RWPE1 (cell line): ENCODE measurements around the gene NDST3.

Source experiments
- CTCF ChIA-PET: fragments of 350-600 bp; sonication (Branson Sonifier 250); formaldehyde crosslinking; extraction: SDS; loops from one replicate; lab custom pipeline; 2021; lab: Yijun Ruan, JAX
- POLR2A ChIA-PET: fragments of 400-600 bp; formaldehyde crosslinking; extraction: SDS; loops from one replicate; lab custom pipeline; 2020; ENCODE audit warnings: antibody characterized with exemption; ENCODE audit not compliant: low non-redundant PET; lab: Yijun Ruan, JAX
- DNase-seq: peaks from one replicate; pipeline ENCODE4 v3.0.0; 2012; ENCODE audit warnings: low spot score
- H3K27ac ChIP-seq: fragments of 450-650 bp; 2 replicates; pipeline ENCODE4 v1.5.1; 2017
- TF ChIP-seq, protein P1 (sequence below): fragments of 450-650 bp; conservative IDR thresholded peaks from 2 replicates; pipeline ENCODE4 v1.5.1; 2017; ENCODE audit warnings: low read depth, mild to moderate bottlenecking

NDST3 gene

GRCh38 chr4:118155516-118155915 lies 121.2 kb downstream of the NDST3 start:
- TF ChIP-seq, protein P1, sequence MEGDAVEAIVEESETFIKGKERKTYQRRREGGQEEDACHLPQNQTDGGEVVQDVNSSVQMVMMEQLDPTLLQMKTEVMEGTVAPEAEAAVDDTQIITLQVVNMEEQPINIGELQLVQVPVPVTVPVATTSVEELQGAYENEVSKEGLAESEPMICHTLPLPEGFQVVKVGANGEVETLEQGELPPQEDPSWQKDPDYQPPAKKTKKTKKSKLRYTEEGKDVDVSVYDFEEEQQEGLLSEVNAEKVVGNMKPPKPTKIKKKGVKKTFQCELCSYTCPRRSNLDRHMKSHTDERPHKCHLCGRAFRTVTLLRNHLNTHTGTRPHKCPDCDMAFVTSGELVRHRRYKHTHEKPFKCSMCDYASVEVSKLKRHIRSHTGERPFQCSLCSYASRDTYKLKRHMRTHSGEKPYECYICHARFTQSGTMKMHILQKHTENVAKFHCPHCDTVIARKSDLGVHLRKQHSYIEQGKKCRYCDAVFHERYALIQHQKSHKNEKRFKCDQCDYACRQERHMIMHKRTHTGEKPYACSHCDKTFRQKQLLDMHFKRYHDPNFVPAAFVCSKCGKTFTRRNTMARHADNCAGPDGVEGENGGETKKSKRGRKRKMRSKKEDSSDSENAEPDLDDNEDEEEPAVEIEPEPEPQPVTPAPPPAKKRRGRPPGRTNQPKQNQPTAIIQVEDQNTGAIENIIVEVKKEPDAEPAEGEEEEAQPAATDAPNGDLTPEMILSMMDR, result no peak
- DNase-seq, result no peak
- ChIA-PET CTCF (no interaction called here), POLR2A (no interaction called here)
- H3K27ac ChIP-seq, result no peak overlapping the region

DNA sequence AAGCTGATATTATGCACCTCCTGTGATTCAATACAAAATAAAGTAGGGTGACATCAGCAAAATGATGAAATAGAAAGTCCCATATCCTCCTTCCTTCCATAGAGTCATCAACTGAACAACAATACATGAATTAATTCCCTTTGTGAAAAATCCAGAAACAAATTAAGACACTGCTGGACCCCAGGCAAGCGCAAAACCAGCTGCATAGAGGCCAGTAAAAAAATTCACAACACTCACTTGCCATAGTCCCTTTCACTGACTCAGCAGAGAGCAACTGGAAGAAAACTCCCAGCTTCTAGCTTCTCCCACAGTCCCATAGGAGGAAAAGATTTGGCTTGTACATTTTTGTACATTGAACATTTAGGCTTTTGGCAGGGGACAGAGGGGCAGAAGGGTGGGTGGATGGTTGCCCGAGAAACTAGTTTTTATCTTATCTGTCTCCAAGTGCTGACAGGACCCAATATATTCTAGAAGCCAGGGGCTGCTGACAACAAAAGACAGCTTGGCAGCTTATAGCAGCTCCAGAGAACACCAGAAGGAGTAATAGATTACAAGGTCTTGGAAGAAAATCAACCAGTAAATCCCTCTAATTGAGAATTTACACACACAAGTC lies 124.6 kb downstream of the NDST3 start:
- DNase-seq, result no peak
- H3K27ac ChIP-seq, result no peak overlapping the region
- ChIA-PET POLR2A (no interaction called here), CTCF (interaction anchor here (0.6 kb wide), 1 partner anchor 22 kb away, joined by 3 read pairs; no protein-coding TSS in a partner anchor)
- TF ChIP-seq, protein P1, result no peak

- CTCF ChIA-PET, result no interaction called here
- no peak for DNase-seq
Observed at GRCh38 chr4:118167306-118167705, 133.0 kb downstream of the NDST3 start.

DNA sequence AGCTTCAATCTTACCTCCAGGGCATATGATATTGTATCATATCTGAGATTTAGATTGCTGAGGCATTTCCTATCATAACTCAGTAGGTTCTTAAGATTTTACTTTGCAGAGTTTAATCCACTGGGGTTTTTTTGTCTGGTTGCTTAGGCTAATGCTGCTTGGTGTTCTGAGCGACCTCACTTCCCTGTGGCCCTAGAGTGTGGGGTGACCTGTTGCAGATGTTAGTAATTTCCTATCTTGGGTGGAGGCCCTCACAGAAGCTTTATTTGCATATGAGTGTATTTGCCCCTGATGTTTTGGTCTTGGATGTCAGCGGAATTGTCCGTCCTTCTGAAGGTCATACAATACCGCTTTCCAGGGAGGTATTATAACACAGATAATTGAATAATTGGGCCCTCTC lies 137.1 kb downstream of the NDST3 start:
- ChIA-PET POLR2A (no interaction called here), CTCF (no interaction called here)
- TF ChIP-seq, protein P1, result no peak
- no peak overlapping the region for H3K27ac ChIP-seq
- DNase-seq, result no peak

More at GRCh38 chr4:118167306-118167705, 133.0 kb downstream of the NDST3 start:
- POLR2A ChIA-PET, result no interaction called here
- H3K27ac ChIP-seq, result no peak overlapping the region
- TF ChIP-seq, protein P1, result no peak

- DNase-seq, result no peak
- TF ChIP-seq, protein P1, result no peak
- ChIA-PET CTCF (no interaction called here), POLR2A (no interaction called here)
- no peak overlapping the region for H3K27ac ChIP-seq
Observed at GRCh38 chr4:118173126-118173525, 138.8 kb downstream of the NDST3 start.

DNA sequence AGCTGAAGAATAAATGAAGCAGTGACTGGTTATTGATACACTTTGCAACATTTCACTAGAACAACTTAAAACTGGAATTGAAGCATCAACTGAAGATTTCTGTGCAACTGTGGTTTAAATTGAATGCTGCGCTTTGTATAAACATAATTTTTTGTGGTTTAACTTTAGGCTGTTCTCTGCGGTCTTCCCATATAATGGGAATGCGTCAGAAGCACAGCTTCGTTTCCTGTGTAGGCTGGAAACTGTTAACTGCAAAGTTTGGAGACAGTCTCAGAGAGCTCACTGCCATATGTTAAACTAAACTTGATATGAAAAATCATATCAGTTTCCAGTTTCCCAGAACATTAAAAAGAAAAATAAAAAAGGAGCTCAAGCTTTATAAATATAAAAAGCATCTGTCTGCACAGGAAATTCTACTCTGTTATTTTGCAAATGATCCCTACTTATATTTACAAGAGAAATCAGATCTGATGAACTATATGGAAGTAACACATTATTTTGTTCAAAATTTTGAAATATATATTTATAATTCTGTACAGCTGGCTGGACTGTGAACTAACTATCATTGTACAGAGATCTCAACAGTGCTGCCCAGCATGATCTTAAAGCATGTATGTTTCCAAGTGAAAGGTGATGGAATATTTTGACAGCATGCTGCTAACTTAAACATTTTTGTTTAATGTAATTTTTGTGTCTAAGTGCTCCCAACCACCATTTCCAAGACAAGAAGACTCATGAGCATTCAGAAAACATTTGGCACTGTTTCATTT lies 139.9 kb downstream of the NDST3 start:
- H3K27ac ChIP-seq, result no peak overlapping the region
- CTCF ChIA-PET, result no interaction called here
- TF ChIP-seq, protein P1, result no peak
- DNase-seq, result no peak
- POLR2A ChIA-PET, result no interaction called here
